Lung (tissue), 12 donors: ENCODE measurements around the gene SLC28A1. TPM values are rescaled to one million over a fixed set of nuclear protein-coding genes. Genes with fewer than 3 reads are reported as not detected.

ENCODE experiments used
- ATAC-seq: fragments of 200-7000 bp; cut with Tn5 transposase; one replicate; pipeline ENCODE4 v1.9.1; 2020; ENCODE audit warnings: moderate number of reproducible peaks; ENCODE audit not compliant: insufficient read depth, low FRiP score
- DNase-seq, 3 donors: peaks; one replicate each; pipeline ENCODE4 v3.0.0-alpha.2; 2013 to 2017
- H3K27ac ChIP-seq, 2 donors: one replicate each; pipeline ENCODE4 v1.5.1; 2013; ENCODE audit warnings: mild to moderate bottlenecking in 2 of 2, moderate library complexity in 2 of 2, control low read depth in 1 of 2, inconsistent platforms in 1 of 2, low read depth in 1 of 2, low read length in 1 of 2
- H3K27me3 ChIP-seq, 3 donors: one replicate each; pipeline ENCODE4 v1.5.1; 2013; ENCODE audit warnings: low read length in 2 of 3; ENCODE audit not compliant: control insufficient read depth in 3 of 3, insufficient read depth in 3 of 3
- H3K36me3 ChIP-seq, 4 donors: one replicate each; pipeline ENCODE4 v1.5.1; 2013; ENCODE audit warnings: low read length in 4 of 4, mild to moderate bottlenecking in 1 of 4, moderate library complexity in 1 of 4; ENCODE audit not compliant: control insufficient read depth in 4 of 4, insufficient read depth in 4 of 4
- H3K4me1 ChIP-seq, 5 donors: one replicate each; pipeline ENCODE4 v1.5.1; 2013; ENCODE audit warnings: low read length in 5 of 5, mild to moderate bottlenecking in 2 of 5, moderate library complexity in 1 of 5; ENCODE audit not compliant: control insufficient read depth in 5 of 5, insufficient read depth in 5 of 5
- H3K4me3 ChIP-seq: one replicate; pipeline ENCODE4 v1.5.1; 2013; ENCODE audit warnings: mild to moderate bottlenecking, control low read depth, moderate library complexity
- H3K9ac ChIP-seq, 2 donors: one replicate each; pipeline ENCODE4 v1.5.1; 2013; ENCODE audit warnings: low read length in 2 of 2, control low read depth in 1 of 2; ENCODE audit not compliant: insufficient read depth in 1 of 2
- H3K9me3 ChIP-seq, 4 donors: one replicate each; pipeline ENCODE4 v1.5.1; 2013; ENCODE audit warnings: low read length in 3 of 4, mild to moderate bottlenecking in 1 of 4, moderate library complexity in 1 of 4; ENCODE audit not compliant: control insufficient read depth in 4 of 4, insufficient read depth in 3 of 4
- WGBS, 2 donors: extraction: QIAGEN DNeasy Blood & Tissue Kit; methylation state at CpG; one replicate each; pipeline ENCODE4 v1.1.7; 2013; 5-methylcytosine and 5-hydroxymethylcytosine counted together
- polyA plus RNA-seq, 2 donors: library from polyadenylated mRNA; stranded (reverse); fragments of 200-250 nt; gene quantifications; one replicate each; pipeline ENCODE4 v1.2.1, GENCODE V29; 2013
- total RNA-seq, 2 donors: library from RNA; depleted of rRNA in 1 of 2; stranded (reverse); fragments of >200 nt in 1 of 2; gene quantifications; one replicate each; pipeline ENCODE4 v1.2.1, GENCODE V29; 2014 to 2021
- TF ChIP-seq, protein P1 (sequence below): IDR thresholded peaks from 2 replicates; pipeline ENCODE4 v1.5.1; 2012; ENCODE audit warnings: mild to moderate bottlenecking; ENCODE audit errors: control extremely low read depth, extremely low read depth
- donor health status: control.
- donor health status: control.
- donor health status: Bipolar disorder and iron deficiency.
- donor health status: healthy.
- donor health status: DM: yes; HTN: yes; CAD: no.

The SLC28A1 gene
- total and polyA plus RNA-seq, 4 donors: 0.06 TPM; not detected in 3

DNA sequence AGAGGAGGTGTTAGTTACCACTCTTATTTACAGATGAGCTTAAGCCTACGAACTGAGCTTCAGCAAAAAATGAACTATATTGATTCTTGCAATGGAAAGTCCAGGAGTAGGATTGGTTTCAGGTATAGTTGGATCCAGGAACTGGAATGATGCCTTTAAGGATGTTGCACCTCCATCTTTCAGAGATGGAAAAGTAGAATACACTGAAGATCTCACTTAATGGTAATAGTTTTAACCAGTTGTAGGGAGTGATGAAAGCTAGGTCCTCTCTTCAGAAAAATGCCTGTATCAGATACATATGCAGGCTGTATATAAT, 2.5 kb downstream of the SLC28A1 start:
- H3K9ac ChIP-seq: no peak overlapping the region
- no peak overlapping the region for H3K4me3 ChIP-seq
- DNase-seq (no peak), ATAC-seq (no peak)
- no peaks in the 10 kb centered on the region for H3K36me3 ChIP-seq
- WGBS, 2 donors: 66 to 80% methylated on average over 1 of the region's 1 CpG
- H3K27ac ChIP-seq: no peak overlapping the region
- no peaks in the 10 kb centered on the region for H3K27me3 ChIP-seq
- no peaks in the 10 kb centered on the region for H3K4me1 ChIP-seq
- TF ChIP-seq, protein P1, sequence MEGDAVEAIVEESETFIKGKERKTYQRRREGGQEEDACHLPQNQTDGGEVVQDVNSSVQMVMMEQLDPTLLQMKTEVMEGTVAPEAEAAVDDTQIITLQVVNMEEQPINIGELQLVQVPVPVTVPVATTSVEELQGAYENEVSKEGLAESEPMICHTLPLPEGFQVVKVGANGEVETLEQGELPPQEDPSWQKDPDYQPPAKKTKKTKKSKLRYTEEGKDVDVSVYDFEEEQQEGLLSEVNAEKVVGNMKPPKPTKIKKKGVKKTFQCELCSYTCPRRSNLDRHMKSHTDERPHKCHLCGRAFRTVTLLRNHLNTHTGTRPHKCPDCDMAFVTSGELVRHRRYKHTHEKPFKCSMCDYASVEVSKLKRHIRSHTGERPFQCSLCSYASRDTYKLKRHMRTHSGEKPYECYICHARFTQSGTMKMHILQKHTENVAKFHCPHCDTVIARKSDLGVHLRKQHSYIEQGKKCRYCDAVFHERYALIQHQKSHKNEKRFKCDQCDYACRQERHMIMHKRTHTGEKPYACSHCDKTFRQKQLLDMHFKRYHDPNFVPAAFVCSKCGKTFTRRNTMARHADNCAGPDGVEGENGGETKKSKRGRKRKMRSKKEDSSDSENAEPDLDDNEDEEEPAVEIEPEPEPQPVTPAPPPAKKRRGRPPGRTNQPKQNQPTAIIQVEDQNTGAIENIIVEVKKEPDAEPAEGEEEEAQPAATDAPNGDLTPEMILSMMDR: no peak
- H3K9me3 ChIP-seq: no peaks in the 10 kb centered on the region

DNA sequence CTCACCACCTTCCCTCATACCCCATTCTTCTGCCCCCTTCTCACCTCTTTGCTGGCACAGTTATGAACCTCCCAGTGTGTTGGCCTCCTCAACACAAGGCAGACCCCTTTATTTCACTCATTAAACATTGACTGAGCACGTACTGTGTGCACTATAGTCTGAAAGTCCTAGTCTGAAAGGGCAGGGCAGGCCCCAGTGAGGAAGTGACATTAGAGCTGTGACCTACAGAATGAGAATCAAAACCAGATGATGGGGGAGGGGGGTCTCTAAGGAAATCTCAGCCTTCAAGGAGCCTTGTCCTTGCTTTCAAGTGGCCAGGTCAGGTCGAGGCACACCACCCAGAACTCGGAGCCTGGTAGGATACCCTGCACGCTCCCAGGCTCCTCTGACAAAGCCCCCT, 3.5 kb downstream of the SLC28A1 start:
- H3K9me3 ChIP-seq: no peaks in the 10 kb centered on the region
- no peaks in the 10 kb centered on the region for H3K4me1 ChIP-seq
- H3K4me3 ChIP-seq: no peak overlapping the region
- TF ChIP-seq, protein P1: no peak
- H3K36me3 ChIP-seq: no peaks in the 10 kb centered on the region
- no peak for ATAC-seq
- no peak overlapping the region for H3K27ac ChIP-seq
- no peak for DNase-seq
- H3K9ac ChIP-seq: no peak overlapping the region
- no peaks in the 10 kb centered on the region for H3K27me3 ChIP-seq
- WGBS, 2 donors: 80 to 89% methylated on average over 4 of the region's 4 CpGs

DNA sequence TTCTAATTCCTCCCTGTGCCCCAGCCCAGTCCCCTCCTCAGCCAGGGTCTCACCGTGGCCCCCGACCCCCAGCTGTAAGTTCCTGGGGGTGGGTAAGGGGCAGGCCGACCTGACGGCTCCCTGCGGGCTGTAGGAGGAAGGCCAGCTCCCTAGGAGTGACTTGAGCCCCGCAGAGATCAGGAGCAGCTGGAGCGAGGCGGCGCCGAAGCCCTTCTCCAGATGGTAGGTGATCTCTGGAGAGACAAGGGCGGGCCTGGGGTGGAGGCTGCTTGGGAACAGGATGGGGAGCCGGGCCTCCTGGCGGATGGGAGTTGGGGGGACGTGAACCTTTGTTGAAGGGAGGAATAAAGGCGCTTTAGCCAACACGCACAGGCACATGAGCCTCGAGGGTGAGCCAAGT, 4.2 kb downstream of the SLC28A1 start:
- WGBS, 2 donors: 81 to 89% methylated on average over 17 of the region's 17 CpGs
- Histone ChIP-seq H3K36me3 (no peaks in the 10 kb centered on the region), H3K4me3 (no peak overlapping the region), H3K4me1 (no peaks in the 10 kb centered on the region), H3K27me3 (no peaks in the 10 kb centered on the region), H3K27ac (no peak overlapping the region), H3K9me3 (no peaks in the 10 kb centered on the region), H3K9ac (no peak overlapping the region)
- TF ChIP-seq, protein P1: no peak
- DNase-seq (no peak), ATAC-seq (no peak)

DNA sequence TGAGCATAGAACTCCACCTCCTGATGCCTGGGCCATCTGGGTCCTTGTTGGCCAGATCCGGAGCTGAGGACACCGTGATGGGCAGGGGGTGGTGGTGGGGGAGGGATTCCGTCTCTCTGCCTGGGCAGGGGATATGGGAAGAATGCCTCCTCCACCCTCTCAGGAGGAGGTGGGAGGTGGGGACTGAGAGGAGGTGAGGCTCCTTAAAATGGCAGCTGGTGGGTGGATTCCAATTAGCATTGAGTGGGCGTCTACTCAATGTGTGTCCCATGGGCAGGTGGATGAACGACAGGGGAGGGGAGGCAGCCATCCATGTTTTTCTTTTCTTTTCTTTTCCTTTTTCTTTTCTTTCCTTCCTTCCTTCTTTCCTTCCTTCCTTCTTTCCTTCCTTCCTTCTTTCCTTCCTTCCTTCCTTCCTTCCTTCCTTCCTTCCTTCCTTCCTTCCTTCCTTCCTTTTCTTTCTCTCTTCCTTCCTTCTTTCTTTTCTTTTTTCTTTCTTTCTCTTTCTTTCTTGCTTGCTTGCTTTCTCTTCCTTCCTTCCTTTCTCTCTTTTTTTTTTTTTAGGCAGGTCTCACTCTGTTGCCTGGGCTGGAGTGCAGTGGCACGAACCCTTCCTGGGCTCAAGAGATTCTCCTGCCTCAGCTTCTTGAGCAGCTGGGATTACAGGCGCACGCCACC, 5.0 kb downstream of the SLC28A1 start:
- no peaks in the 10 kb centered on the region for H3K27me3 ChIP-seq
- TF ChIP-seq, protein P1: no peak
- H3K4me1 ChIP-seq: no peaks in the 10 kb centered on the region
- no peak overlapping the region for H3K4me3 ChIP-seq
- H3K36me3 ChIP-seq: no peaks in the 10 kb centered on the region
- no peak for ATAC-seq
- H3K27ac ChIP-seq: no peak overlapping the region
- no peak for DNase-seq
- H3K9ac ChIP-seq: no peak overlapping the region
- WGBS, 2 donors: 78 to 85% methylated on average over 8 of the region's 8 CpGs
- H3K9me3 ChIP-seq: no peaks in the 10 kb centered on the region
